MM.1S (cell line): ENCODE measurements around the gene PDGFD.

ENCODE experiments used
- EZH2 ChIP-seq: fragments of 300-600 bp; sonication (generic); optimal IDR thresholded peaks from 2 replicates; pipeline ENCODE3; 2017; ENCODE audit warnings: low read depth, mild to moderate bottlenecking, antibody characterized with exemption, low read length, mixed read lengths
- EZH2phosphoT487 ChIP-seq: fragments of 300-600 bp; sonication (generic); IDR thresholded peaks from 2 replicates; pipeline ENCODE4 v1.6.1; 2018; ENCODE audit warnings: antibody characterized with exemption, low read length
- TF ChIP-seq, protein P1 (sequence below): fragments of 300-600 bp; sonication (generic); IDR thresholded peaks from 2 replicates; pipeline ENCODE4 v1.5.1; 2016; ENCODE audit warnings: antibody characterized with exemption, low read length, mixed read lengths

DNA sequence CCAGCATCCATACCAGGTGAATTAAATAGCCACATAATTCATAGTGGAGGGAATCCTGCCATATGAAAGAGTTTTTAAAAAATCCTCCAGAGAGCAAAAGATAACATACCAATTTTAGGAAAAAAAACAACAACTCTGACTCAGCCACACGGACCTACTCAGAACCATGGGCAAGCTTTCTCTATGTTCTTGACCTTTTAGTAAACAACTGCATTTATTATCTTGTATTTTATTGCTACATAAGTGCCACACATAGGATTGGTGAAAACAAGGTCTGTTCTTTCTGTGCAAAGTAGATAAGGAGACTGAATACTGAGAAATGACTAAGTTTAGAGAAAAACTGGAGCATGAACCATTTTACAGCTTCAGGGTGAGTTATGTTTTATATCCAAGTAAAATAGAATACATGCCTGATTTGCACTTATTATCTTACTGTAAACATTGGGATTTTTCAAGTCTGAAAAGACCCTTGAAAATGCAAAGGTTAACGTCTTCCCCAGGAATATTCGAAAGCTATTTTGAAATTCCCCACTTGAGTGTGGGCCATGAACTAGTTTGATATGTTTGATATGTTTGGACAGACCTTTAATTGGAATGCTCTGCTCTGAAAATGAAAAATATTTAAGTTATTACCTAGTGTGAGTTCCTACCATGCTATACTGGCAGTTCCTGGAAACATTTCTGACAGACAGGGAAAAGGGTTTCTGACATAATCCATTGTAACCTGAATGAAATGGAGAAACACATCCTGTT lies 217.0 kb downstream of the PDGFD start:
- TF ChIP-seq, protein P1, sequence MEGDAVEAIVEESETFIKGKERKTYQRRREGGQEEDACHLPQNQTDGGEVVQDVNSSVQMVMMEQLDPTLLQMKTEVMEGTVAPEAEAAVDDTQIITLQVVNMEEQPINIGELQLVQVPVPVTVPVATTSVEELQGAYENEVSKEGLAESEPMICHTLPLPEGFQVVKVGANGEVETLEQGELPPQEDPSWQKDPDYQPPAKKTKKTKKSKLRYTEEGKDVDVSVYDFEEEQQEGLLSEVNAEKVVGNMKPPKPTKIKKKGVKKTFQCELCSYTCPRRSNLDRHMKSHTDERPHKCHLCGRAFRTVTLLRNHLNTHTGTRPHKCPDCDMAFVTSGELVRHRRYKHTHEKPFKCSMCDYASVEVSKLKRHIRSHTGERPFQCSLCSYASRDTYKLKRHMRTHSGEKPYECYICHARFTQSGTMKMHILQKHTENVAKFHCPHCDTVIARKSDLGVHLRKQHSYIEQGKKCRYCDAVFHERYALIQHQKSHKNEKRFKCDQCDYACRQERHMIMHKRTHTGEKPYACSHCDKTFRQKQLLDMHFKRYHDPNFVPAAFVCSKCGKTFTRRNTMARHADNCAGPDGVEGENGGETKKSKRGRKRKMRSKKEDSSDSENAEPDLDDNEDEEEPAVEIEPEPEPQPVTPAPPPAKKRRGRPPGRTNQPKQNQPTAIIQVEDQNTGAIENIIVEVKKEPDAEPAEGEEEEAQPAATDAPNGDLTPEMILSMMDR = no peak
- TF ChIP-seq EZH2 = no peak
- TF ChIP-seq EZH2phosphoT487 = no peak
